Fibroblast of lung (primary cell): ENCODE measurements around the gene IL3RA.

ENCODE experiments used
- EZH2 ChIP-seq: IDR thresholded peaks from 2 replicates; pipeline ENCODE4 v1.5.1; 2012; ENCODE audit warnings: low read length, control low read depth, mild to moderate bottlenecking; ENCODE audit errors: missing control alignments
- TF ChIP-seq, protein P1 (sequence below), 2 donors: IDR thresholded peaks in 1 of 2; conservative IDR thresholded peaks in 1 of 2; 1 replicate in 1 of 2; 2 replicates in 1 of 2; pipeline ENCODE4 v1.5.1; 2011 to 2012; ENCODE audit warnings: low read length in 2 of 2, control low read depth in 1 of 2, inconsistent platforms in 1 of 2, low read depth in 1 of 2, mild to moderate bottlenecking in 1 of 2

GRCh38 chrX:1321674-1322073 is 14.9 kb upstream of the IL3RA start:
- no peak for TF ChIP-seq EZH2
- TF ChIP-seq, protein P1, sequence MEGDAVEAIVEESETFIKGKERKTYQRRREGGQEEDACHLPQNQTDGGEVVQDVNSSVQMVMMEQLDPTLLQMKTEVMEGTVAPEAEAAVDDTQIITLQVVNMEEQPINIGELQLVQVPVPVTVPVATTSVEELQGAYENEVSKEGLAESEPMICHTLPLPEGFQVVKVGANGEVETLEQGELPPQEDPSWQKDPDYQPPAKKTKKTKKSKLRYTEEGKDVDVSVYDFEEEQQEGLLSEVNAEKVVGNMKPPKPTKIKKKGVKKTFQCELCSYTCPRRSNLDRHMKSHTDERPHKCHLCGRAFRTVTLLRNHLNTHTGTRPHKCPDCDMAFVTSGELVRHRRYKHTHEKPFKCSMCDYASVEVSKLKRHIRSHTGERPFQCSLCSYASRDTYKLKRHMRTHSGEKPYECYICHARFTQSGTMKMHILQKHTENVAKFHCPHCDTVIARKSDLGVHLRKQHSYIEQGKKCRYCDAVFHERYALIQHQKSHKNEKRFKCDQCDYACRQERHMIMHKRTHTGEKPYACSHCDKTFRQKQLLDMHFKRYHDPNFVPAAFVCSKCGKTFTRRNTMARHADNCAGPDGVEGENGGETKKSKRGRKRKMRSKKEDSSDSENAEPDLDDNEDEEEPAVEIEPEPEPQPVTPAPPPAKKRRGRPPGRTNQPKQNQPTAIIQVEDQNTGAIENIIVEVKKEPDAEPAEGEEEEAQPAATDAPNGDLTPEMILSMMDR (conservative IDR thresholded peaks at IDR 0.05 in 1 of 2, IDR thresholded peaks at IDR 0.05 in 1 of 2; ENCODE audit: low read depth in 1 of 2, low read length in 2 of 2) = no peak
